ENCODE results near the gene MADCAM1. TPM values are rescaled to one million over a fixed set of nuclear protein-coding genes. Genes with fewer than 3 reads are reported as not detected.

Gene MADCAM1
- total and polyA plus RNA-seq, 10 of the 15 experiments (the other 5 are each of a cell fraction or from before 2014, with no cell fraction given), result 0.06 to 0.32 (median 0.31) TPM; not detected in 5

- no peak for TF ChIP-seq E4F1 (IDR thresholded peaks at IDR 0.05; ENCODE audit: borderline replicate concordance, partially characterized antibody)
- no peak for TF ChIP-seq SUPT20H (IDR thresholded peaks at IDR 0.05; ENCODE audit: borderline replicate concordance, control insufficient read depth, low read depth, low read length)
- no peak for TF ChIP-seq RBBP5 (conservative IDR thresholded peaks at IDR 0.05)
- TF ChIP-seq BHLHE40 (IDR thresholded peaks at IDR 0.05; ENCODE audit: borderline replicate concordance in 1 of 2, low read depth in 2 of 2, low read length in 1 of 2), result no peak
- TF ChIP-seq CREM (IDR thresholded peaks at IDR 0.05; ENCODE audit: low read depth), result peak; percentile 84
- no peak for TF ChIP-seq NFXL1 (IDR thresholded peaks at IDR 0.05; ENCODE audit: borderline replicate concordance)
- TF ChIP-seq CBX5 (IDR thresholded peaks at IDR 0.05; ENCODE audit: low read depth), result no peak
- TF ChIP-seq PML (IDR thresholded peaks at IDR 0.05; ENCODE audit: low read length), result no peak
- no peak for TF ChIP-seq ZNF217 (IDR thresholded peaks at IDR 0.05)
- TF ChIP-seq NKRF (conservative IDR thresholded peaks at IDR 0.05), result no peak
- no peak for TF ChIP-seq SMAD5 (IDR thresholded peaks at IDR 0.05; ENCODE audit: low read depth)
- no peak for TF ChIP-seq FOXK2 (IDR thresholded peaks at IDR 0.05)
- TF ChIP-seq SP1 (IDR thresholded peaks at IDR 0.05; ENCODE audit: low read depth, low read length), result no peak
- TF ChIP-seq IRF3 (IDR thresholded peaks at IDR 0.05), result no peak
- TF ChIP-seq JUNB (IDR thresholded peaks at IDR 0.05), result no peak
- no peak for TF ChIP-seq SIX5 (IDR thresholded peaks at IDR 0.05; ENCODE audit: low read depth, low read length, severe bottlenecking)
- TF ChIP-seq BCL3 (IDR thresholded peaks at IDR 0.05; ENCODE audit: borderline replicate concordance, insufficient read depth, low read depth, low read length, poor library complexity, severe bottlenecking), result no peak
- TF ChIP-seq RAD21 (IDR thresholded peaks at IDR 0.05; ENCODE audit: insufficient read depth, low read depth, low read length), result no peak
- no peak for TF ChIP-seq RFX5 (IDR thresholded peaks at IDR 0.05; ENCODE audit: low read depth, low read length)
- TF ChIP-seq BRCA1 (IDR thresholded peaks at IDR 0.05; ENCODE audit: low read depth, low read length), result no peak
- TF ChIP-seq IKZF1 (conservative IDR thresholded peaks at IDR 0.05), result 0 out of 2 replicates have a peak, but pooled peaks have one; percentile 42
These were observed 15.0 kb downstream of the MADCAM1 start (continued) for GRCh38 chr19:511101-511851.
